Type B pancreatic cell (in vitro differentiated cells): ENCODE measurements around the gene MAP3K2. TPM values are rescaled to one million over a fixed set of nuclear protein-coding genes. Genes with fewer than 3 reads are reported as not detected.
A peak's percentile ranks its signal among the peaks of the same experiment; 100 is the strongest.

Source experiments
- DNase-seq: peaks from one replicate; pipeline ENCODE4 v3.0.0; 2021; ENCODE audit warnings: mixed read lengths; ENCODE audit not compliant: unreplicated experiment; ENCODE audit errors: extremely low spot score
- H3K27ac Mint-ChIP-seq: 2 replicates; pipeline ENCODE4 v1.8.0; 2021; ENCODE audit warnings: mild to moderate bottlenecking, mixed read lengths
- H3K27me3 Mint-ChIP-seq: 2 replicates; pipeline ENCODE4 v1.8.0; 2021; ENCODE audit warnings: mixed read lengths
- H3K36me3 Mint-ChIP-seq: 2 replicates; pipeline ENCODE4 v1.8.0; 2021; ENCODE audit warnings: mixed read lengths
- H3K4me1 Mint-ChIP-seq: one replicate; pipeline ENCODE4 v1.8.0; 2021; ENCODE audit warnings: mixed read lengths; ENCODE audit not compliant: unreplicated experiment
- H3K4me3 Mint-ChIP-seq: 2 replicates; pipeline ENCODE4 v1.8.0; 2021; ENCODE audit warnings: mild to moderate bottlenecking, mixed read lengths
- H3K9me3 Mint-ChIP-seq: 2 replicates; pipeline ENCODE4 v1.8.0; 2021; ENCODE audit warnings: mixed read lengths
- CTCF ChIP-seq: fragments of 200-600 bp; sonication (generic); conservative IDR thresholded peaks from 2 replicates; pipeline ENCODE4 v1.5.0; 2021; ENCODE audit warnings: antibody characterized with exemption, mild to moderate bottlenecking
- total RNA-seq: library from RNA; stranded (reverse); gene quantifications from 2 replicates; pipeline ENCODE4 v1.2.1, GENCODE V29; 2021; ENCODE audit warnings: low replicate concordance

Gene MAP3K2
- total RNA-seq, 1 donor from 2014 or later, result 30.8 TPM

GRCh38 chr2:127401757-127402695 is 14.3 kb upstream of the MAP3K2 start:
- Mint-ChIP-seq H3K36me3 (no peaks in the 10 kb centered on the region), H3K9me3 (no peaks in the 10 kb centered on the region), H3K4me3 (no peak overlapping the region), H3K27me3 (peaks cover 11% of the 10 kb centered on the region), H3K4me1 (peaks cover 18% of the 10 kb centered on the region), H3K27ac (no peak overlapping the region)
- no peak for TF ChIP-seq CTCF
- DNase-seq, result no peak

GRCh38 chr2:127400897-127401756 is 13.4 kb upstream of the MAP3K2 start:
- Mint-ChIP-seq H3K36me3 (no peaks in the 10 kb centered on the region), H3K9me3 (no peaks in the 10 kb centered on the region), H3K4me1 (peaks cover 18% of the 10 kb centered on the region), H3K27ac (no peak overlapping the region), H3K27me3 (peaks cover 11% of the 10 kb centered on the region), H3K4me3 (no peak overlapping the region)
- TF ChIP-seq CTCF, result no peak
- DNase-seq, result peak; percentile 64

GRCh38 chr2:127400533-127400896 is 12.7 kb upstream of the MAP3K2 start:
- H3K27ac Mint-ChIP-seq, result no peak overlapping the region
- H3K36me3 Mint-ChIP-seq, result no peaks in the 10 kb centered on the region
- H3K9me3 Mint-ChIP-seq, result no peaks in the 10 kb centered on the region
- no peak for TF ChIP-seq CTCF
- peaks cover 11% of the 10 kb centered on the region for H3K27me3 Mint-ChIP-seq
- DNase-seq, result peak; percentile 11
- H3K4me3 Mint-ChIP-seq, result no peak overlapping the region
- H3K4me1 Mint-ChIP-seq, result peaks cover 18% of the 10 kb centered on the region

GRCh38 chr2:127398239-127398590 is 10.4 kb upstream of the MAP3K2 start:
- TF ChIP-seq CTCF, result no peak
- peak overlapping the region; percentile 76 for H3K27ac Mint-ChIP-seq
- peaks cover 18% of the 10 kb centered on the region for H3K4me1 Mint-ChIP-seq

GRCh38 chr2:127397568-127398238 is 9.9 kb upstream of the MAP3K2 start:
- H3K4me3 Mint-ChIP-seq, result no peak overlapping the region
- no peak for DNase-seq
- peaks cover 3% of the 10 kb centered on the region for H3K27me3 Mint-ChIP-seq
- TF ChIP-seq CTCF, result no peak
- H3K9me3 Mint-ChIP-seq, result peaks cover 4% of the 10 kb centered on the region
- no peaks in the 10 kb centered on the region for H3K36me3 Mint-ChIP-seq
- H3K4me1 Mint-ChIP-seq, result peaks cover 18% of the 10 kb centered on the region
- no peak overlapping the region for H3K27ac Mint-ChIP-seq

More at GRCh38 chr2:127398239-127398590, 10.4 kb upstream of the MAP3K2 start:
- H3K36me3 Mint-ChIP-seq, result no peaks in the 10 kb centered on the region
- H3K9me3 Mint-ChIP-seq, result peaks cover 4% of the 10 kb centered on the region
- H3K27me3 Mint-ChIP-seq, result peaks cover 6% of the 10 kb centered on the region
- H3K4me3 Mint-ChIP-seq, result peak overlapping the region; percentile 31
- DNase-seq, result no peak
